HUES64 (cell line): ENCODE data around the gene SLCO4A1.

Experiments
- H3K27ac ChIP-seq: 2 replicates; pipeline ENCODE4 v1.7.0; 2013; ENCODE audit warnings: low read depth, low read length, inconsistent platforms
- H3K27me3 ChIP-seq: 2 replicates; pipeline ENCODE4 v1.6.1; 2013; ENCODE audit warnings: mild to moderate bottlenecking, low read length; ENCODE audit not compliant: insufficient read depth
- H3K36me3 ChIP-seq: 2 replicates; pipeline ENCODE4 v1.6.1; 2013; ENCODE audit warnings: mild to moderate bottlenecking, low read length; ENCODE audit not compliant: insufficient read depth
- H3K4me1 ChIP-seq: 2 replicates; pipeline ENCODE4 v1.6.1; 2013; ENCODE audit warnings: mild to moderate bottlenecking, low read length, moderate library complexity; ENCODE audit not compliant: insufficient read depth
- H3K4me3 ChIP-seq: 2 replicates; pipeline ENCODE4 v1.5.1; 2013; ENCODE audit warnings: mild to moderate bottlenecking, low read length, moderate library complexity
- H3K9ac ChIP-seq: 2 replicates; pipeline ENCODE4 v1.6.1; 2013; ENCODE audit warnings: mild to moderate bottlenecking, low read depth, low read length
- H3K9me3 ChIP-seq: 2 replicates; pipeline ENCODE4 v1.6.1; 2013; ENCODE audit warnings: low read depth, low read length; ENCODE audit not compliant: insufficient read depth
- WGBS: fragments of 150-250, 120-280 bp; methylation state at CpG from one replicate; pipeline ENCODE4 v1.1.7; 2013; ENCODE audit warnings: missing lambda C conversion rate; 5-methylcytosine and 5-hydroxymethylcytosine counted together

The SLCO4A1 gene

GRCh38 chr20:62608218-62608565 is 34.1 kb upstream of the SLCO4A1 start:
- Histone ChIP-seq H3K27me3 (no peaks in the 10 kb centered on the region), H3K27ac (no peak overlapping the region), H3K4me1 (peaks cover 21% of the 10 kb centered on the region), H3K4me3 (no peak overlapping the region), H3K36me3 (no peaks in the 10 kb centered on the region), H3K9me3 (no peaks in the 10 kb centered on the region), H3K9ac (no peak overlapping the region)
- 94% methylated on average over 13 of the region's 14 CpGs for WGBS

- H3K9me3 ChIP-seq = no peaks in the 10 kb centered on the region
- 94% methylated on average over 11 of the region's 11 CpGs for WGBS
- no peak overlapping the region for H3K9ac ChIP-seq
- peaks cover 20% of the 10 kb centered on the region; the same call in 1 of the 2 replicates for H3K4me1 ChIP-seq
- H3K36me3 ChIP-seq = no peaks in the 10 kb centered on the region
- H3K27me3 ChIP-seq = no peaks in the 10 kb centered on the region
- H3K4me3 ChIP-seq = no peak overlapping the region
- no peak overlapping the region for H3K27ac ChIP-seq
Observed at GRCh38 chr20:62609279-62609720, 33.0 kb upstream of the SLCO4A1 start.

GRCh38 chr20:62609811-62610757 is 32.2 kb upstream of the SLCO4A1 start:
- H3K27me3 ChIP-seq = no peaks in the 10 kb centered on the region
- no peak overlapping the region for H3K27ac ChIP-seq
- peaks cover 20% of the 10 kb centered on the region; the same call in 1 of the 2 replicates for H3K4me1 ChIP-seq
- H3K36me3 ChIP-seq = no peaks in the 10 kb centered on the region
- H3K4me3 ChIP-seq = no peak overlapping the region
- no peaks in the 10 kb centered on the region for H3K9me3 ChIP-seq
- 91% methylated on average over 22 of the region's 22 CpGs for WGBS
- no peak overlapping the region for H3K9ac ChIP-seq

- H3K27ac ChIP-seq = no peak overlapping the region
- no peaks in the 10 kb centered on the region for H3K9me3 ChIP-seq
- H3K4me3 ChIP-seq = no peak overlapping the region
- 92% methylated on average over 2 of the region's 2 CpGs for WGBS
- H3K9ac ChIP-seq = no peak overlapping the region
- peaks cover 10% of the 10 kb centered on the region; the same call in 1 of the 2 replicates for H3K4me1 ChIP-seq
- H3K27me3 ChIP-seq = no peaks in the 10 kb centered on the region
- H3K36me3 ChIP-seq = no peaks in the 10 kb centered on the region
Observed at GRCh38 chr20:62611012-62611411, 31.3 kb upstream of the SLCO4A1 start.

- Histone ChIP-seq H3K36me3 (no peaks in the 10 kb centered on the region), H3K27me3 (no peaks in the 10 kb centered on the region), H3K27ac (no peak overlapping the region), H3K9ac (no peak overlapping the region), H3K4me3 (no peak overlapping the region), H3K9me3 (no peaks in the 10 kb centered on the region), H3K4me1 (0 out of 2 replicates have a peak, but pooled peaks cover 2% of the 10 kb centered on the region)
- WGBS = 91% methylated on average over 19 of the region's 19 CpGs
Observed at GRCh38 chr20:62611819-62612218, 30.5 kb upstream of the SLCO4A1 start.

- Histone ChIP-seq H3K4me3 (no peak overlapping the region), H3K27me3 (no peaks in the 10 kb centered on the region), H3K9ac (no peak overlapping the region), H3K4me1 (no peaks in the 10 kb centered on the region), H3K27ac (no peak overlapping the region), H3K36me3 (no peaks in the 10 kb centered on the region), H3K9me3 (no peaks in the 10 kb centered on the region)
- 90% methylated on average over 36 of the region's 36 CpGs for WGBS
Observed at GRCh38 chr20:62614085-62614960, 28.0 kb upstream of the SLCO4A1 start.

GRCh38 chr20:62614961-62615680 is 27.2 kb upstream of the SLCO4A1 start:
- Histone ChIP-seq H3K36me3 (no peaks in the 10 kb centered on the region), H3K27ac (no peak overlapping the region), H3K4me1 (no peaks in the 10 kb centered on the region), H3K9ac (no peak overlapping the region), H3K4me3 (no peak overlapping the region), H3K9me3 (no peaks in the 10 kb centered on the region), H3K27me3 (no peaks in the 10 kb centered on the region)
- WGBS = 95% methylated on average over 34 of the region's 34 CpGs

GRCh38 chr20:62615750-62616251 is 26.5 kb upstream of the SLCO4A1 start:
- WGBS = 93% methylated on average over 12 of the region's 12 CpGs
- Histone ChIP-seq H3K9ac (no peak overlapping the region), H3K27me3 (no peaks in the 10 kb centered on the region), H3K9me3 (no peaks in the 10 kb centered on the region), H3K4me3 (no peak overlapping the region), H3K4me1 (no peaks in the 10 kb centered on the region), H3K36me3 (no peaks in the 10 kb centered on the region), H3K27ac (no peak overlapping the region)

- 54% methylated on average over 26 of the region's 26 CpGs for WGBS
- Histone ChIP-seq H3K4me3 (no peak overlapping the region), H3K36me3 (no peaks in the 10 kb centered on the region), H3K9me3 (no peaks in the 10 kb centered on the region), H3K4me1 (no peaks in the 10 kb centered on the region), H3K27me3 (no peaks in the 10 kb centered on the region), H3K27ac (no peak overlapping the region), H3K9ac (no peak overlapping the region)
Observed at GRCh38 chr20:62616728-62617621, 25.3 kb upstream of the SLCO4A1 start.
